ENCODE results near the gene MMADHC. TPM values are rescaled to one million over a fixed set of nuclear protein-coding genes. Genes with fewer than 3 reads are reported as not detected.

The MMADHC gene
- 101 and 137 TPM in 2 replicates for total RNA-seq

DNA sequence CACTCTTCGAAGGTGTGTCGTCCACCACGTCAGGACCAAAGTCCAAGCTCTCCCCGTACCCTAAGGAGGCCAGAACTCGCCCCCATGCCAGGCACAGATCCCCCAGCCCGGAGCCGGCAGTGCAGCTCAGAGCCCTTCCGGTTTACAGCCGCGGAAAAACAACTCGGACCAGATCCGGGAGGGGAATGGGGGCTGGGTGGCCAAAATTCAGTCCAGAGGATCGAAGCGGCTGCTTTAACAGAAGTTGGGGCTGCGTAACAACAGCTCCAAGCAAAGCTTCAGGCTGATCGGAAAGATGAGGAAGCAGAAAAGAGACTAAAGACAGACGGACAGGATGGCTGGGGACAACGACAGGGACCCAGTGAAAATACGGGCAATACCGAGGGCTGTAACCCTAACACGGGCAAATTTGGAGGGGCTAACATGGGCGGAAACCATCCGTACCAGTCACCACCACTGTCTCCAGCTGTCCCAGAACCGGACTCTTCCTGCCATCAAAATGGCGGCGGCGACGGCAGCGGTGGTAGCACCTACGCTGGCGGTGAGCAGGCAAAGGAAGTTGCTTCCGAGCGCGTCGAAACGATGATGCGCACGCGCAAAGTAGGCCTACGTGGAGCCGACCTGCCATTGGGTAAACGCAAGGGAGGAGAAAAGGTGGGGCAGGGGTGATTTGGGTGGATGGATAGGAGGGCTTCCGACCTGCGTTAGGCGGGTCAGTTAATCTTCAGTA, at the start of gene MMADHC:
Gene MMADHC, minus strand, starts transcription at position 556 of the 730 bp plus-strand sequence. CDS start 678 bp downstream, outside the sequence.

